Panc1 (cell line): ENCODE data around the gene FLT1.

ENCODE experiments used
- POLR2AphosphoS5 ChIP-seq: IDR thresholded peaks from 2 replicates; pipeline ENCODE4 v1.6.1; 2012; ENCODE audit warnings: mild to moderate bottlenecking, low read depth, low read length, moderate library complexity
- TCF7L2 ChIP-seq: IDR thresholded peaks from 2 replicates; pipeline ENCODE4 v1.6.1; 2011; ENCODE audit warnings: mild to moderate bottlenecking, low read depth, low read length, inconsistent platforms
- TF ChIP-seq, protein P1 (sequence below): fragments of 450-650 bp; IDR thresholded peaks from 2 replicates; pipeline ENCODE4 v1.5.1; 2017; ENCODE audit warnings: mild to moderate bottlenecking

GRCh38 chr13:28488376-28489005 lies 6.4 kb downstream of the FLT1 start:
- TF ChIP-seq, protein P1, sequence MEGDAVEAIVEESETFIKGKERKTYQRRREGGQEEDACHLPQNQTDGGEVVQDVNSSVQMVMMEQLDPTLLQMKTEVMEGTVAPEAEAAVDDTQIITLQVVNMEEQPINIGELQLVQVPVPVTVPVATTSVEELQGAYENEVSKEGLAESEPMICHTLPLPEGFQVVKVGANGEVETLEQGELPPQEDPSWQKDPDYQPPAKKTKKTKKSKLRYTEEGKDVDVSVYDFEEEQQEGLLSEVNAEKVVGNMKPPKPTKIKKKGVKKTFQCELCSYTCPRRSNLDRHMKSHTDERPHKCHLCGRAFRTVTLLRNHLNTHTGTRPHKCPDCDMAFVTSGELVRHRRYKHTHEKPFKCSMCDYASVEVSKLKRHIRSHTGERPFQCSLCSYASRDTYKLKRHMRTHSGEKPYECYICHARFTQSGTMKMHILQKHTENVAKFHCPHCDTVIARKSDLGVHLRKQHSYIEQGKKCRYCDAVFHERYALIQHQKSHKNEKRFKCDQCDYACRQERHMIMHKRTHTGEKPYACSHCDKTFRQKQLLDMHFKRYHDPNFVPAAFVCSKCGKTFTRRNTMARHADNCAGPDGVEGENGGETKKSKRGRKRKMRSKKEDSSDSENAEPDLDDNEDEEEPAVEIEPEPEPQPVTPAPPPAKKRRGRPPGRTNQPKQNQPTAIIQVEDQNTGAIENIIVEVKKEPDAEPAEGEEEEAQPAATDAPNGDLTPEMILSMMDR = no peak
- TF ChIP-seq TCF7L2 (no peak), POLR2AphosphoS5 (no peak)
